Esophagus squamous epithelium (tissue), 4 donors: Measurements from ENCODE around the gene ARSI.

Experiments
- POLR2A ChIP-seq, 4 donors: fragments of 450-650 bp; IDR thresholded peaks; one replicate each; pipeline ENCODE4 v1.6.1; 2017; ENCODE audit warnings: antibody characterized with exemption in 4 of 4, mild to moderate bottlenecking in 4 of 4, moderate library complexity in 3 of 4
- TF ChIP-seq, protein P1 (sequence below), 6 experiments: fragments of 450-650 bp in 4 of 6; fragments of 200-600 bp in 2 of 6; sonication (generic) in 2 of 6; IDR thresholded peaks; one replicate each; pipeline ENCODE4 v1.5.1; 2016 to 2019; ENCODE audit warnings: antibody characterized with exemption in 6 of 6, mild to moderate bottlenecking in 4 of 6, moderate library complexity in 4 of 6

DNA sequence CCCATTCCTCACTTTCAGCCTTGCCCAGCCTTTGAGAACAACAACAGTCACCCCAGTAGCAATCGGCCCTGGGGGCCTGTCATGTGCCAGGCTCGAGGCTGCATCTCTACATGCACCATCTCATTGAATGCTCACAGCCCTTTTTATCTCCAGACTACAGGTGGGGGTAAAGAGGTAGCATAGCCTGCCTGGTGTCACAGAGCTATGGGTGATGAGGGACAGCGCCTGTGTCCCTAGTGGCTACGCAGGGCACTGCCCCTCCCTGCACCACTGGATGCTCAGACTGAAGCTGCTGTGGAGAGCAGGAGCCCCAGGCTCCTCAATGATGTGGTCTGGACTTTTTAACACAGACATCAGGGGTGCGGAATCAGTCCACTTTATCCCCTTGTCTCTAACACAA is 15.9 kb downstream of the ARSI start:
- TF ChIP-seq, protein P1, sequence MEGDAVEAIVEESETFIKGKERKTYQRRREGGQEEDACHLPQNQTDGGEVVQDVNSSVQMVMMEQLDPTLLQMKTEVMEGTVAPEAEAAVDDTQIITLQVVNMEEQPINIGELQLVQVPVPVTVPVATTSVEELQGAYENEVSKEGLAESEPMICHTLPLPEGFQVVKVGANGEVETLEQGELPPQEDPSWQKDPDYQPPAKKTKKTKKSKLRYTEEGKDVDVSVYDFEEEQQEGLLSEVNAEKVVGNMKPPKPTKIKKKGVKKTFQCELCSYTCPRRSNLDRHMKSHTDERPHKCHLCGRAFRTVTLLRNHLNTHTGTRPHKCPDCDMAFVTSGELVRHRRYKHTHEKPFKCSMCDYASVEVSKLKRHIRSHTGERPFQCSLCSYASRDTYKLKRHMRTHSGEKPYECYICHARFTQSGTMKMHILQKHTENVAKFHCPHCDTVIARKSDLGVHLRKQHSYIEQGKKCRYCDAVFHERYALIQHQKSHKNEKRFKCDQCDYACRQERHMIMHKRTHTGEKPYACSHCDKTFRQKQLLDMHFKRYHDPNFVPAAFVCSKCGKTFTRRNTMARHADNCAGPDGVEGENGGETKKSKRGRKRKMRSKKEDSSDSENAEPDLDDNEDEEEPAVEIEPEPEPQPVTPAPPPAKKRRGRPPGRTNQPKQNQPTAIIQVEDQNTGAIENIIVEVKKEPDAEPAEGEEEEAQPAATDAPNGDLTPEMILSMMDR (IDR thresholded peaks at IDR 0.05), result peak in 2 of 6 experiments; percentile 15 to 31
- TF ChIP-seq POLR2A (IDR thresholded peaks at IDR 0.05), result no peak
